Left hindlimb (tissue), 1 donor: ENCODE measurements around the gene GOLGA6L4.
"Not testable (repeated sequence)": the region's sequence is repeated elsewhere in the genome, so short reads cannot be mapped to it uniquely, and the experiment has no call there.

ENCODE experiments used
- DNase-seq: peaks from one replicate; pipeline ENCODE4 v3.0.0-alpha.2; 2018

Gene GOLGA6L4, protein sequence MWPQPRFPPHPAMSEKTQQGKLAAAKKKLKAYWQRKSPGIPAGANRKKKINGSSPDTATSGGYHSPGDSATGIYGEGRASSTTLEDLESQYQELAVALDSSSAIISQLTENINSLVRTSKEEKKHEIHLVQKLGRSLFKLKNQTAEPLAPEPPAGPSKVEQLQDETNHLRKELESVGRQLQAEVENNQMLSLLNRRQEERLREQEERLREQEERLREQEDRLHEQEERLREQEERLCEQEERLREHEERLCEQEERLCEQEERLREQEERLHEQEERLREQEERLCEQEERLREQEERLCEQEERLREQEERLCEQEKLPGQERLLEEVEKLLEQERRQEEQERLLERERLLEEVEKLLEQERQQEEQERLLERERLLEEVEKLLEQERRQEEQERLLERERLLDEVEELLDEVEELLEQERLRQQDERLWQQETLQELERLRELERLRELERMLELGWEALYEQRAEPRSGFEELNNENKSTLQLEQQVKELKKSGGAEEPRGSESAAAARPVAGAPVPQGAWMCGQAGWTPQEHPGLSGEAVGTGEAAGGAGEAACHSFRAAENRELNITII

DNA sequence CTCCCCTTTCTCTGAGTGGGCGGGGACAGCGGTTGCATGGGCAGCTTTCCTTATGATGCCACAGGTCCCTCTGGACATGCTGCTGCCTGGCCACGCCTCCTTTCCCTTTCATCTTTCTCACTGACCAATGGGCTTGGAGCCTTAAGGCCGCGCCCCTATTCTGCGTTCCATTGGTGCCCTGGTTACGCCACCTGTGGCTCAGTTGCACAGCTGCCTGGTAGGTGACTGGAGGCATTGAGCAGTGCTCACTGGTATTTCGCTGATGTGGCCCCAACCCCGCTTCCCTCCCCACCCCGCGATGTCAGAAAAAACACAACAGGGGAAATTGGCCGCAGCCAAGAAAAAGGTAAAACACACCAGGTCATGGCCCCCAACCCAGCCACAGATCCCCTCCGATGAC, at the start of gene GOLGA6L4:
Gene GOLGA6L4, plus strand, starts transcription at position 201 of the 400 bp plus-strand sequence. Its CDS starts 62 bp downstream, at position 263.
- DNase-seq, result not testable (repeated sequence)

DNA sequence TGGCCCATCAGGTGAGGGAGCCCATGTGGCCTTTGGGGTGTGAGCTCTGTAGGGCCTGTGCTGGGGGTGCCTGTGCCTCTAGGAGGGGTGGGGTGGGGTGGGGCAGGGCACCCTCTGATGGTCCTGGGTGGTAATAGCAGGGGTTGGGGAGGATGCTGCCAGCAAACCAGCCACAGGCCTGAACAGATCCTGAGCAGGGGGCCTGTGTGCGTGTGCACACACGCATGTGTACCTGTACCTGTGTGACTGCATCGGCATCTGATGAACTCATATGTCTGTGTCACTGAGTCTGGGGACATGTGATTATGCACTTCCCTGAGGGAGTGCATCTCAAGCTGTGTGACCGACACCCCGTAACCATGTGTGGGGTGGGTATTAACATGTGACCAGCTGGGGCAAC, 42.6 kb upstream of the GOLGA6L4 start:
- not testable (repeated sequence) for DNase-seq

DNA sequence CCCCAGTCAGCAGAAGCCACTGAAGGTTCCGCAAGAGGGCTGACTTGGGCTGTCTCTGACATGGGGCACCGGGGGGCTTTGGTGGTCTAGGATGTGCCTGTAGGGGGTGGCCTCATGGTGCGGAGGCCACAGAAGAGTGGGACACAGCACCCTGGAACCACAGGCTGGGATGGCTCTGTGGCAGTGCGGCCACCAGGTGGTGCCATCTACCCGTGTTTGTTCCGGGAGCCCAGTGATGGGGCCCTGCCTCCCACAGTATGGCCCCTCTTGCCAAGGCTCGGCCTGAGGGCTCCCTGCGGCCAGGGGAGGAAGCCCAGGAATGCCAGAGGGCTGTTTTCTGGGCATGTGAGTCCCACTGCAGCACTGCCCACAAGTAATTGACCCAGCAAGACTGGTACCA, 40.0 kb upstream of the GOLGA6L4 start:
- DNase-seq, result not testable (repeated sequence)

DNA sequence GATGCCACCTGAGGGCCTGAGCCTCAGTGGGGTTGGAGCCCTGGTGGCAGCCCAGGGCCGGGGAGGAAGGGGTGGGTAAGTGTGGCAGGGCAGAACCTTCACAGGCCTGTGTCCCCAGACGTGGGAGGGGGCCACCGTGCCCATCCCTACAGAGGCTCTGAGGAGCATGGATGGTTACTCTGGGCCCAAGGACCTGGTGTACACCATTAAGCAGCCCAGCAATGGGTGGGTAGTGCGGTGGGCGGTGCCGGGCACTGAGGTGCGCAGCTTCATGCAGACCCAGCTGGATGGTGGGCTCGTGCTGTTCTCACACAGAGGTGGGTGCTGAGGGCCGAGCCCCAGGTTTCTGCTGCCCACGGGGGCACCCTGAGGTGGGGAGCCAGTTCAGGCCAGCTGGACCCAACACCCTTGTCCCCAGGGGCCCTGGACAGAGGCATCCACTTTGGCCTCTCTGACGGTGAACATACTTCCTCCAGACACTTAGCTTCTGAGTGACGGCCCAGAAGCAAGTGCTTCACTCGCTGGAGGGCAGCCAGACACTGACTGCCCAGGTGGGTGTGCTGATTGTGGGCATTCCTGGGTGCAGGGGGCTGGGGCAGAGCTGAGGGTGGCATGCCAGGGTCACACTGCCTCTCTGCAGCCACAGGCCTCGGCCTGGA, 38.9 kb upstream of the GOLGA6L4 start:
- DNase-seq, result not testable (repeated sequence)

DNA sequence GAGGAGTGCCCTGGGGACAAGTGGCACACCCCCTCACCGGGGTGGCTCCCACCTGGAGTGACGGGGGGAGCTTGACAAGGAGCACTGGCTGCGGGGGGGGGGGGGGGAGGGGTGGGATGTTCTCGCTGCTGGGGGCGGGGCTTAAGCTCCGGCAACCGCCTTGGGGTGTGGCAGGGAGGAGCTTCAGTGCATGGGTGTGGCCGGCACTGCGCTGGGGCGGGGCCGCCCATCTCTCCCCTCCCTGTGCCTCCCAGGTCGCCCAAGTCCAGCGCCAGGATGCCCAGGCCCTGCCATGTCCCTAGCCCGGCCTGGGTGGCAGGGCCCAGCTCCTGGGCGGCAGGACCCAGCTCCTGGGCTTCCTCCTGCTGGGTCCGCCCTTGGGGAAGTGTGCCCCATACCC, 35.7 kb upstream of the GOLGA6L4 start:
- not testable (repeated sequence) for DNase-seq

DNA sequence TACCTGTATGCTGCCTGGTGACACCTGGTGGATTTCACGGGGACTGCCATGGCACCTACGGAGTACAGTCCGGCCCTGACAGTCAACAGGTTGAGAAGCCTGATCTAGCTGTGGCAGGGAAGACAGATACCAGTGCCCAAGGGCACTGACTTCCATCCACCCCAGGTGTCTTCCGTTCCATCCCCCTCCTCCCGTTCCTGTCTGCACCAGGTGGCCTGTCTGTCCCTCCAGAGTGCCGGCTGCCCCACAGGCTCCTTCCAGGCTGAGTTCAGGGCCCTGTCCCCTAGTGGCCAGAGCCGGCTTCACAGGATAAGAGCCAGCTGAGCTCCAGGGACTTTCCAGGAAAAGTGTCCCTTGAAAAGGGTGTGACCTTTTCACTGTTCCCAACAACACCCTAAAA, 10.9 kb downstream of the GOLGA6L4 start:
- DNase-seq, result not testable (repeated sequence)
